ENCODE data around the gene CHST15. TPM values are rescaled to one million over a fixed set of nuclear protein-coding genes. Genes with fewer than 3 reads are reported as not detected.

Gene CHST15
- polyA plus RNA-seq, 1 donor, result 20.6 TPM

DNA sequence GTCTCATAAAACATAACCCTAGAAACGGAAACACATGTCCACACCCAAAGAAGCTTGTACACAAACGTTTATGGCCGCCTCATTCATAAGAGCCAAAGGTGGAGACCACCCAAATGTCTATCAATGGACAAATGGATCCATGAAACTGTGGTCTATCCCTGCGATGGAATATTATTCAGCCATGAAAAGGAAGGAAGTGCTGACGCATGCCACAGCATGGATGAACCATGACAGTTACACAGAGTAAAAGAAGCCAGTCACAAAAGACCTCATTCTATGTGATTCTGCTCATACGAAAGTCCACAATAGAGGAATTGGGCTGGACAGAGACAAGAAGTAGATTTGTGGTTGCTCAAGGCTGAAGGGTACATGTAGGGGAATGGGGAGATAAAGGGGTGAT, 10.8 kb downstream of the CHST15 start:
- no peak for DNase-seq

DNA sequence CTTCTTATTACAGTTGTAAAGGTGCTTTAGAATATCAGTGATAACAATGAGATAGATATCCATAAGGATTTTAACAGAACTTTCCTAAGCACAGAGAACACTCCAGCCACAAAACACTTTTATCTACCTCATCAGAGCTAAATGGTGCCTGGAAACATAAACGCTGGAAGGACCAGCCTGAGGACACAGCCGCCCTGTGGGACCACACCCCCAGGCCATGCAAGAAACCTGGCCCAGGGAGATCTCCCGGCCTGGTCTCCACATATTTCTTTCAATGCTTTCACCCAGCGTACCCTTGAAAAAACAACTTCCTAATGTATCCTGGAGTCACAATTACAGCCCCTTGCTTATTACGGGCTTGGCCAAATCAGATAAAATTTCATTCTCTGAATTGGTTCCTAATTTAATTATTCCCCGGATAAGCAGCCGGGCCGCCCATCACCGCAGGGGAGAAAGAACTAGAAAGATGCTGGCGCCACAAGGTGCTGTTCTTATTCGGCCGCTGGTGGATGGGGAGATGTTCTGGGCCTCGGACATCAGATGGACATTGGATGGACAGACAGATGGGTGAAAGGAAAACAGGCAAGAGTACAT, 11.8 kb downstream of the CHST15 start:
- DNase-seq, result no peak

DNA sequence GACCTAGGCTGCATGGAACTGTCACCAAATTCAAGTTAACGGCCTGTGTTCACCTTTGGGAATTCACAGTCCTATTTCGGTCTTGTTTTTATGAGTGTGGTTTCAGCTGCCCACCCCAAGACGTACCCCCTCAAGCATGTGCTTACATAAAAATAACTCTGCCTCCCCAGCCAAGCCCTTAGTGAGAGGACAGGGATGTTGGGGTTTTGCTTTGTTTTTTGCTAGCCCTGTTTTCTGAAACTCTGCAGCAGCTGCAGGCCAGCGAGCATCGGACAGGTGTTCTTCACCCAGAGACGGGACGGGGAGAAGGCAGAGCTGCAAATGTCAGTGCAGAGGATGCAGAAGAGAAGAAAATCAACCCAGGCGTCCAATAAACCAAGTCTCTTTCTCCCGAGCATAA, 13.5 kb downstream of the CHST15 start:
- DNase-seq, result no peak

DNA sequence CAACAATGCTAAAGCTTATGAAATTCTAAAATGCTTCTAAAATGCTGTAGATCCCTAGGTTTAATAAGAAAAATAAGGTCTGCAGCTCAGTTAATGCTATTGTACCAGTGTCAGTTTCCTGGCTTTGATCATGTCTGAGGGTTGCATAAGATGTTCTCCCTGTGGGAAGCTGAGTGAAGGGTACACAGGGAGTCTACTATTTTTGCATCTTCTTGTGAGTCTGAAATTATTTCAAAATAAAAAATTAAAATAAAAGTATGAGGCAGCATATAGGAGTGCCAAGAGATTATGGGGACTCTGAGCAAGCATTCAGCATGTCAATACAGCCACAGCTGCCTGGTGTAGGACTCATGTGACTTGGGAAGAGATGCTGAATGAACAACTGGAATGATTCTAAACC, 14.7 kb downstream of the CHST15 start:
- no peak for DNase-seq

DNA sequence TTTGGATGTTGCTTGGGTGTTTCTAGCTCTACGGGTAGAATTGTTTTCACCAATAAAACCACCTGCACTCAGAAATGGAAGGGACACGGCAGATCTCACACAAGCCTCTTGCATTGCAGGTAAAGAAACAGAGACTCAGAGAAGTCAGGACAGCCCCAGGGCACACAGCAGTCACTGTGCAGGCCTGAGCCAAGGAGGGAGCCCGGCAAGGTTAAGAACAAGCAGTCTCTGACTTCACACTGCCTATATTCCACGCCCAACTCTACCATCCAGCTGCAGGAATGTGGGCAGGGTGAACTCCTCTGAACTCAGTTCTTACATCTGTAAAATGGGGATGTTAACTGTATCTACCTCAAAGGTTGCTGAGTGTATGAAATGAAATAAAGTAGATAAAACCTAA, 15.4 kb downstream of the CHST15 start:
- no peak for DNase-seq

DNA sequence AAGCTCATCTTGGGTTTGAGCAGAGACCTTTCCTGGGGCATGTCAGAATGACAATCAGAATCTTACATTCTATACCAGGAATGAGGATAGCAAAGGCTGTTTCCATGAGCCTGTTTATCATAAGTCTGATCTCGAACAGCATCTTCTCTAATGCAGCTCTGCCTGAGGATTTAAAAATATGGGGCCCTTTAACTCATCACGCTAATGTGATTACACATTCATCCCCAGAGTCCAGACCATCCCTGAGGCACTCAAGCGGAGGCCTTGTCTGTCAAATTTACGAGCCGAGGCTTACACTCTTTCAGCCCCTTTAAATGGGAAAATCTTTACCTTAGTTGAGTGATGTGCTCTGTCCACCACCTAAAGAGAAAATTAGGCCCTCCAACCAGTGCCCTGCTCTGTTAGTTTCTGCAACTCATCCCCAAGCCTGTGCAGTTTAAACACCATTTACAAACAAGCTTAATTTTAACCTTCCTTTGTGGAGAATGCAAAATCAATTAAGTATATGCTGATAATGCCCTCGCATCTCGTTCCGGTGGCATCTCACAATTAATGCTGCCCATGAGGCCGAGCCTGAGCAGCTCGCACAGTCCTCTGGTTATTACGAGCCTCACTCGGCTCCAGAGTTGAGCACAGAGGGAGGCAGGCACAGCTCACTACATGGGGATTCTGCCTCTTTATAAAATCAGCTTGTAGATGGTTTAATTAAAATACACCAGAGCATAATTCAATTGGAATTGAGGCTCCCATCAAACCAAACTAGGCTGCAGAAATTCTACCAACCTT, 16.0 kb downstream of the CHST15 start:
- DNase-seq, result peak; percentile 58

DNA sequence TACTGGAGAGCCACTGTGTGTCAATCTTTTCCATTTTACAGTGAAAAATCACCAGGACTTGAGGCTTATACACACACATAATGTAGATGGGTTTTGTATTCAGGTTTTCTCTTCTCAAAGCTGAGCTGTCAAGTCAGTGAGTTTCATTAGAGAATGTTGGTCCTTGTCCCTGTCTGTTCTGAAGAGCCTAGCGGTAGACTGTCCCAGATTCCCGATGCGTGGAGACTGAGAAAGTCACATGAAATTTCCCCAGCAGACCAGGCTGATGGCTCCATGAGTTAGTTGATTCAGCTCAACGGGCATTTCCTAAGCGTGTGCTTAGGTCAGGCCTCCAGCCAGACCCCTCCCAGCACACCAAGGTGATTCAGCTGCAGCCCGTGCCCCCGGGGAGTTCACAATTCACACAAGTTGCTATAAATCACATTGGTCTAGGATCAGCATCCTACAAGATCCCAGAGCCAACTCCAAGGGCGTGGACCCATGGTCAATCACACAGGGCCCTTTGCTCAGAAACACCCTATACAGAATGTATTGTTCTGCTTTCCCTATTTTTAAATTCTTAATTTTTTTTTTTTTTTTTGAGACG, 17.2 kb downstream of the CHST15 start:
- no peak for DNase-seq

DNA sequence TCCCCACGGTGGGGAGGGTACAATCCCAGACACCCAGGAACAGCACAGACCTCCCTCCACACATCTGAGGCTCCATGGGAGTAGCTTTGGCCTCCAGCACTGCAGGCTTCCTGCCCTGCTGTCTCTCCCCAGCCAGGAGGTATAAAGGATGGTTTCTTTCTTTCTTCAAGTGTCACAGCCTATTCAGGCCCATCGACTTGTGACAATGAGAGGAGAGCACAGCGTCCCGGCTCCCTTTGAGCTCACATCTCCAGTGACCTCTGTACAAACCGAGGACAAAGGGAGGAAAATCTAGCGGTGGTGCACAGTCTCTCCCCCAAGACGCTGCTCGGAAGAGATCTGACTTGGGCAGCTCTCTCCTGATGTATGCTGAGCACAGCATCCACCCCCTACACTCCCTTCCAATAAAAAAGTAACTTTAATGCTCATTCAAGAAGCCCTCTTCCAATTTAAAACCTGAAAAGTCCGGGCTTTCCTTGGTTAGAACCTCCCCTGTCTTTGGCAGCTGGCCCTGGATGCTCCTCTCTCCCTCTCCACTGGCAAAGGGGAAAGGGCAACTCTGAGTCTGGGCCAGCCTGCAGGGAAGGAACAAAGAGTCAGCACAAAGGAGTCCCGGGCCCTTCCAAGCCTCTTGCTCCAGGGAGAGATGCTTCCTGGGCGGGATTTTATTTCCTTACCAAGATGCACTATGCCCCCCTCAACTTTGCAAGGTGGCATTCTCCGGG, 18.0 kb downstream of the CHST15 start:
- DNase-seq, result no peak

DNA sequence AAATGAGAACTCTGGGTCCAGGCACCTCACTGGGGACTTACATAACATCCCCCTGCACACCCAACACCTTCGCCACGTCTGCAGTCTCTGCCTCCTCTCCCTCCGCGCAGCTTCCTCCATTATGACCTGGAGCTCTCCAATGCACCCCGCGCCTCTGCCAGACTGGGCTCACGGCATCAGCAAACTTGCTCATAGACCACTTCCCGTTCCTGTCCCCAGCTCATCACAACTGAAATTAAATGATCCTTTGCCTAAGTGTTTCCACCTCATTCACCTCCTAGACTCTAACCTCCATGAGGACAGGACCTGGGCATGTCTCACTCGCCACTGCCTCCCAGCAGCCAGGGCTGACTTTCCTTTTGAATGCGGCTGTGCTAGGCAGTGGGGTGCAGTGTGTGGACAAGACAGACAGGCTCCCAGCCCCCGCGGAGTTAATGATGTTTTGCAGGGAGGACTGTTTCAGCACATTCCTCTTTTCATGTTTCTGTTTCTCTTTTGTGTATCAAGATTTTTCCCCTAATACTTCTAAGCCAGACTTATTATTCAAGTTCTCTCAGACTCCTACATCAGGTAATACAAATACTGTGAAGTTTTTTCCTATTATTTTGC, 18.8 kb downstream of the CHST15 start:
- no peak for DNase-seq

DNA sequence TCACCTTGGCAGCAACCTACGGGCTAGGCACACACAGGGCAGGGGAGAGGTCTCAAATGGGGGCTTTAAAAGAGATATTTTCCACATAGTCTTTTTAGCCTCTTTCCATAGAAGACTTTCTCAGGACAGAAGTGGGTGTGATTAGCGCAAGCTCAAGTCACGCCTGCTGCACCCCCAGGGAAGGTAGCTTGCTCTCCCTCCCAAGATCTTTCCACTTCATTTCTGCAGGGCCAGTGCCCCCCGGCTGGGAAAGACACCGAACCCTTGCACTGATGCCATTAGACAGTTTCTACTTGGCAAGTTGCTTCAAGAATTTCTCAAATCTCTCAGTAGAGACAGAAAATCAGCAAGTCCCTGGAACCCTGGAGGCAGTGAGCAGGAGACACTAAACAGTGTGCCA, 19.4 kb downstream of the CHST15 start:
- no peak for DNase-seq

DNA sequence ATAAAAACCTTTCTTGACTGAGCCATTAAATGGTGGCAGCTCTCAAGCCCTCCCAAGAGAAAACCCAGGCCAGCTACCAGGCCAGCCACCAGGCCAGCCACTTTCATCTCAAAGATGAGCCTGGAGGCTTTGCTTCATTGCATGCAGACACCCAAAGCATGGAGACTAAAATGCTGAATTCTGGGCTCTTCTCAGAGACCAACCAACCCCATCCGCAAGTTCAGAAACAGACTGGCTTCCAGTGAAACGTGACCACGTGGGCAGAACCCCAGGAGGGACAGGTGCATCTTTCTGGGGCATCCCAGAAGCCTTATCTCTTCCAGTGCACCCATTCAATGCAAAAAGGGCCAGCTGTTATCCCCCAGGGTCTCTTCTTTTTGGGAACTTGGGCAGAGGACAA, 20.9 kb downstream of the CHST15 start:
- DNase-seq, result no peak

DNA sequence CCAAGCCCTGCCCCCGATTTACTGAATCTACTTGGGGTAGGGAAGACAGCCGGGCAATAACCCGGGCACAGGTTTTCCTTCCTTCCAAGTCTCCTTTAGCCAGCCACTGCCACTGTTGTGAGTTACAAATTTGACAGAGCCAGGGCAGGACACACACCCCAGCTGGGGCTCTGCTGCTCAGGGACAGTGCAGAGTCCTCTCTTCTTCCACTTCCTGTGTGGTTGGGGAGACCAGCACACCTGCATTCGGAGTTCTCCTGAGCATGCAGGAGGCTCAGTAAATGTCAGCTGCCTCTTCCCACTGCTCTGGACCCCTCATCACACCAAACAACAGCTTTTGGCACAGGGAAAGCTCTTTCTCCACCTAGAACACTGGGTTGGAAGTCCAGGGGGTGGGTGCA, 21.3 kb downstream of the CHST15 start:
- DNase-seq, result no peak

DNA sequence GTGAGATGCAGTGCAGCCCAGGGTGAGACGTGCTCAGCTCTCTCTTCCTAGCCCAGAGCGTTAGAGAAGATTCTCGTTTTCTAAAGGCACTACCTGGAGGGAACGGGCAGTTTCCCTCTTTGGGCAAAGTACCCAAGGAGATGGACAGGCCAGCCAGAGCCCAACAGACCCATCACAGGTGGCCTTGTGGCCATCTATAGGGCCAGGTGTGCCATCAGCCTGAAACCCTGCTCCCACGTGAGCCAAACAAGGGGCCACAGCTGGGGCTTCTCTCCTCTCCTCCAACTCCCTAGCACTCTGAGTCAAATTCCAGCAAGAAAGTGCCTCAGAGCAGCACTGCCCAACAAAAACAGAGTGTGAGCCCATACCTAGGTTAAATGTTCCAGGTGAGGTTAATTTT, 22.3 kb downstream of the CHST15 start:
- no peak for DNase-seq

DNA sequence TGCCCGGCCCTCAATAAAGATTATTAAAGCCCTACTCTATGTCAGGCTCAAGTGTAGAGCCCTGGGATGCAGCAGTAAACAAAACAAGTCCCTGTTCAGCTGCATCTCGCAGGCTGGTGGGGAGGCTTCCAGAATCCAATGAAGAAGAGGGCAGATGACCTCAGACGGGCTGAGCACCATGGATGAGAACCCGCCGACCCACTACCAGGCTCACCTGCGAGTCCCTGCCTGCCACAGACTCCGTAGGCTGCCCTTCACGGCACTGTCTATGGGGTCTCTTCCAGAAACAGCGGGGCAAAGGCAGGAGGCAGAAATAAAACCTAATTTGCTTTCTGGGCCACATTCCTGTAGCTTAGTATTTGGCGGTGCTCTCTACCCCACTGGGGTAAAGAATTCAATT, 22.7 kb downstream of the CHST15 start:
- DNase-seq, result no peak

DNA sequence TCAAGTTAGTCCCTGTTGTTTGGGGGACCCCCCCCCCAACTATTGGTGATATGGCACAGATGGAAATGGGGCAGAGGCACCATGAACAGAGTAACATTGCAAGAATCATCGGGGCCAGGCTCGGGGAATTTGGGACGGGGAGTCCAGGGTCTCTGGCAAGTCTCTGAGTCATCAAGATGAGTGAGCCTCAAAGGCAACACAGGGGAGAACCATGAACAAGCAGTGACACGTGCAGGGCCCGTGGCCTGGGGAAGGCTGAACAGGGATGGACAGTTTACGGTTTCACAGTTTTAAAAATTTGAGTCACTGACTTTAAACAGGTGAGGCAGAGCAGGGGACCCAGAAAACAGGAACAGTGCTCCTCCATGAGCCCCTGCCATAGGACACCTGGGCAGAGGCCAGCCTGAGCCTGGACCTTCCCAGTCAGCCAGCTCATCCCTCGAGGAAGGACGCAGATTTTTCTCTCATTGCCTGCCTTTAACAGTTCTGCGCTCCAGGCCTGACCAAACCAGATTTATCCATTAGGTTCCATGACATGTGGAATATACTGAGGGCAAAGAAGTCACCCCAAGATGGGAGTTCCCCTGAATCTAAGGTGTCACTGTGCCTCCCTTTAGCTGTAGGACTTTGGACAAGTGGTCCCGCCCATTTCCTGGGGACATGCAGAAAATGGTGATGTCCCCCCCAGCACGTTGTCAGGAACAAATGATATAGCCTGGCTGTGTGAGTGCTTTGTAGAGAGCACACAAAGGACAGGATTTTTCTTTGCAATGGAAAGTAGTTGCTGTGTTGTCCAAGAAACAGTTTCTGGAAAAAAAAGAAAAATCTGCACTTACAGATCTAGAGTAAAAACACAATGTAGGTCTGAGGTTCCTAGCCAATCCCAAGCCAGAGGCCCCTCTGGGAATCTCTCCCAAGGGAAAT, 23.8 kb downstream of the CHST15 start:
- DNase-seq, result no peak

DNA sequence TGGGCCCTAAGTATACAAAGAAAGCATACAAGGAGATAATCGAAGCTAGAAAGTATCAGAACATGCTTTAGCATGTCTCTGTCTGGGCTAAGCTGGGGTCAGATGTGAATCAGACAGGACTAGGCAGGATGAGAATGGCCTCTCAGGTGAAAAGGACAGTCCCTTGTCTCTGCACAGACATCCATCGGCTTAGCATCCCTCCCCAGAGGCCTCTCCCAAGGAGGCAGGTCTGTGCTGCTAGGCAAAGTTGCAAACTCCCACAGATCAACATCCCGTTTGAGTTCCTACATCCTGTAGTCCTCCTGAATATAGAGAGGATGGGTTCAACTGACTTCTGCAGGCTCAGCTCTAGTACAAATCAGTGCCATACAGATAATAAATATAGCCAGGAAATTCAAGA, 24.5 kb downstream of the CHST15 start:
- DNase-seq, result no peak

DNA sequence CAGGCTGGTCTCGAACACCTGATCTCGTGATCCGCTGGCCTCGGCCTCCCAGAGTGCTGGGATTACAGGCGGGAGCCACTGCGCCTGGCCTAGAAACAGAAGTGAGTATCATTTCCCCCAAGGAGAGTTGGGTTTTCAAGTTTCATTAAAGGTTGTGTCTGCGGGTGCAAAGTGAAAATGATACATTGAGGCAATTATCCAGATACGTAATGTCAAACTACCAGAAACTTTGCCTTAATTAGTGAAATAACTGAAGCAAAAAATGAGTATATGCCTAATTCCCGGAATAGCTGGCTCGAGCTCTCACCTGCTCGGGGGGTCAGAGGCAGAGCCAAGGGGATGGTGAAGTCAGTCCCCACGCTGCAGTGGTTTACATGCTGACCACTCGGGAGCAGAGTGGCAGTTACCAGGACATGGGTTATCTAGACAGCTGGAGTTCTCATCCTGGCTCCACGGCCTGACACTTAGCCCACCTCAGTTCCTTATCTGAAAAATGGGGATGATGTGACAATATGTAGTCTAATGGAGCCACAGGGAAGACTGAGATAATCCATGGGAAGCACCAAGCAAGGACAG, 25.5 kb downstream of the CHST15 start:
- no peak for DNase-seq

DNA sequence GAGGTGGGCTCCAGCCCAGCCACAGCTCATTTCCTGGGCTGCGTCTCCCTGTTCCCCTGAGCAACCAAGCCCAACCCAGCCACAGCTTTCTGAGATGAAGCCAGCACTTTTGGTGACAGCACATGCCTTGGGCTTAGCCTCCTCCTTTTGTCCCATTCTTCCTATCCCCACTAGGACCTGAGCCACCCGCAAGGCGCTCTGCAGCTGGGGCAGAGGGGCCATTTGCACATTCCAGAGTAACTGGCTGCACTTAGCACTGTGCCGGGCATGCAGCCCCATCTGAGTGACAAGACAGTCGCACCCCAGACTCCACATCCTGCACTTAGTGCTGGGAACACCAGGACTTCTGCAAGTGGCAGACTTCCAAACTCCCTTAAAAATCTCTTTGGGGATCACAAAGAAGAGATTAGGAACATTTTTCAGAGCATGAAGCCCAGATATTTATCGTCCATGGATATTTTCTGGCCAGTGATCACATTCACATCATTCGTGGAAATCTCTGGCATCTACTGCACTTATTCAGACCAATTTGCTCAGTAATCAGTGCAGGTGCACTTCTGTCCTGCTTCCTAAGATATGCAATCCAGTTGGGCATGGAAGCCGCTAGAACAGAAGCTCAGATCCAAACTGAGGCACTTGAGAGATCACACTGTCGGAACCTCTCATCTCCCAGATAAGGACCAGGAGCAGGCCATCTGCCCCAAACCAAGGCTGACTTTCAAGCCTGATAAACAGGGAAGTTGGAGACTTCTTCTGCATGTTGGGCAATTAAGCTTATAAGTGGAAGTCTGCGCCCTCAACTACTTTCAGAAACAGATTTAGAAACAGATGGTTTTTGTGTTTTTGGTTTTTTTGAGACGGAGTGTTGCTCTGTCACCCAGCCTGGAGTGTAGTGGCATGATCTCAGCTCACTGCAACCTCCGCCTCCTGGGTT, 26.4 kb downstream of the CHST15 start:
- no peak for DNase-seq

DNA sequence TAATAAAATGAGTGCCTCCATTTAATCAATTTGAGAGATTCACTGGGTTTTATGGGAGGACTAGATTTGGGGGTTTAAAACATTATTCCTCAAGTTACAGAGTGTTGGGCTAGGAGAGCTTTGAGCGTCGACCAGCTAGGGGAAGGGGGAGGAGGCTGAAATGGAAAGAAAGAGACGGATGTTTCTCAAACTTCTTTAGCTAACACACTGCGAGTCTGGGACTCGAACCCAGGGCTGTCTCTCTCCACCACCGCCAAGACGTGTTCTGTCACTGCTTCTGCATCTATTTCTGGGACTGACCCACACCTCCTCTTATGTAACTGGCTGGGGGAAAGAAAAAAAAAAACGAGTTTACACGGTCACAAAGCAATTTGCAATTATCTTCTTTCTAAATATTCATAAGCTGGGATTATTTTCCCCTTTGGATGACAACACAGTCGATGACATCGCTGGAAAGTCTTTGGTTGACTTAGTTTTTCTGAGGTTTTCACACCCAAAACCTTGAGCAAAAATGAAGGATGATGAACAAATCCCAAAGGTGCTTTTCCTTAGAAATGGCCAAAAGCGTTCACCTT, 27.2 kb downstream of the CHST15 start:
- DNase-seq, result no peak

Measured in left kidney (tissue), 2 donors.